BLaER1 (cell line): ENCODE results near the gene NGEF.

Experiments used
- H3K27ac ChIP-seq: shearing (Covaris generic); formaldehyde crosslinking; 2 replicates; pipeline ENCODE4 v1.8.1; 2022
- H3K27me3 ChIP-seq: shearing (Covaris generic); formaldehyde crosslinking; 2 replicates; pipeline ENCODE4 v1.8.1; 2022
- H3K36me3 ChIP-seq: shearing (Covaris generic); formaldehyde crosslinking; 2 replicates; pipeline ENCODE4 v1.8.1; 2022
- H3K4me1 ChIP-seq: shearing (Covaris generic); formaldehyde crosslinking; 2 replicates; pipeline ENCODE4 v1.8.1; 2022
- H3K4me2 ChIP-seq: shearing (Covaris generic); formaldehyde crosslinking; 2 replicates; pipeline ENCODE4 v1.8.1; 2022
- H3K4me3 ChIP-seq: shearing (Covaris generic); formaldehyde crosslinking; 2 replicates; pipeline ENCODE4 v1.8.1; 2022
- H3K9ac ChIP-seq: shearing (Covaris generic); formaldehyde crosslinking; 2 replicates; pipeline ENCODE4 v1.8.1; 2022
- H3K9me3 ChIP-seq: shearing (Covaris generic); formaldehyde crosslinking; 2 replicates; pipeline ENCODE4 v1.8.1; 2022
- H4K20me1 ChIP-seq: shearing (Covaris generic); formaldehyde crosslinking; 2 replicates; pipeline ENCODE4 v1.8.1; 2022
- Cebpa-rat ChIP-seq: shearing (Covaris generic); IDR thresholded peaks from 2 replicates; pipeline ENCODE4 v1.8.1; 2022

The NGEF gene

GRCh38 chr2:232903989-232904388 is 109.1 kb downstream of the NGEF start:
- Histone ChIP-seq H3K4me2 (no peak overlapping the region), H4K20me1 (no peaks in the 10 kb centered on the region), H3K36me3 (no peaks in the 10 kb centered on the region), H3K4me3 (no peak overlapping the region), H3K27ac (no peak overlapping the region), H3K27me3 (no peaks in the 10 kb centered on the region), H3K4me1 (peaks cover 4% of the 10 kb centered on the region; the same call in 1 of the 2 replicates), H3K9me3 (peaks cover 6% of the 10 kb centered on the region; the same call in 1 of the 2 replicates), H3K9ac (no peak overlapping the region)
- TF ChIP-seq Cebpa-rat: no peak

DNA sequence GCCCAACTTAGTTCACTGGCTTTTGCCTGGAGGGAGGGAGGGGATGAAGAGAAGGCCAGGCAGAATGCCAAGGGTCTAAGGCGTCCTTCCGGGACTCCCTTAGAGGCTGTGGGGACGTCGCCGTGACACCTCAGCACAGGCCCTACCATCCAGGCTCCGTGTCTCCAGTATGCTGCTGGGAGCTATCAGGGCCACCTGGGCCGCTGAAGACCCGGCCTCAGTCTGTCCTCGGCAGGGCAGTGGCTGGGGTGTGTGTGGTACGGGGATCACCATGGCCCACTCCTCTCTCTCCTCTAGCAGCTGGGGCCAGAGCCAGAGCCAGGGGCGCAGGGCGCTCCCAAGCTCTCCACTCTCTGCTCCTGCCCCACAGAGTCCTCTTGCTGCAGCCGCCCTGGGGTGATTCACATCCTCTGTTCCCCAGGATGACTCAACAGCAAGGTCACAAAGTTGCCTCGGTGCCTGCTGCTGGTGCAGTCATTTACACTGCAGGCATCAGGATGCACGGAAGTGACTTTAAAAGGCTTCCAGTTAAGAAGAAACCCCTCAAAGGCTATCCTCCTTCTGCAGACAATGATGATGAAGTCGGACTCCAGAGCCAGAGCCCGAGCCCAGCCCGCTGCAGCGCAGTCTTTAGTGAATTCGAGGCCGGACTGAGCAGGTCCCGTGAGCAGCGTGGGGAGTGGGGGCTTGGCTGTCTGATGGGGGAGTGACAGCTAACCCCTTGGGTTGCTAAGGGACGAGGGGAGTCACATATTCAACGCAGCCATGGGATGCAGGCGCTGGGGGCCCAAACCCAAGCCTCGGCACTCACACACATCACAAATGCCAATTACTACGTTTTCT is 111.1 kb downstream of the NGEF start:
- Histone ChIP-seq H3K27ac (no peak overlapping the region), H3K4me1 (no peaks in the 10 kb centered on the region), H3K4me3 (no peak overlapping the region), H3K27me3 (no peaks in the 10 kb centered on the region), H3K9me3 (peaks cover 6% of the 10 kb centered on the region; the same call in 1 of the 2 replicates), H3K4me2 (no peak overlapping the region), H3K9ac (no peak overlapping the region), H3K36me3 (no peaks in the 10 kb centered on the region), H4K20me1 (no peaks in the 10 kb centered on the region)
- TF ChIP-seq Cebpa-rat: no peak

GRCh38 chr2:232900811-232901735 is 112.0 kb downstream of the NGEF start:
- no peaks in the 10 kb centered on the region for H3K36me3 ChIP-seq
- no peak overlapping the region for H3K4me2 ChIP-seq
- H3K9ac ChIP-seq: no peak overlapping the region
- no peak for TF ChIP-seq Cebpa-rat
- H3K27me3 ChIP-seq: no peaks in the 10 kb centered on the region
- no peaks in the 10 kb centered on the region for H3K4me1 ChIP-seq
- H3K27ac ChIP-seq: no peak overlapping the region
- no peak overlapping the region for H3K4me3 ChIP-seq
- H4K20me1 ChIP-seq: no peaks in the 10 kb centered on the region
- H3K9me3 ChIP-seq: peaks cover 6% of the 10 kb centered on the region; the same call in 1 of the 2 replicates

GRCh38 chr2:232898592-232899543 is 114.2 kb downstream of the NGEF start:
- no peak for TF ChIP-seq Cebpa-rat
- H3K36me3 ChIP-seq: no peaks in the 10 kb centered on the region

GRCh38 chr2:232897598-232898408 is 115.3 kb downstream of the NGEF start:
- Histone ChIP-seq H3K4me1 (no peaks in the 10 kb centered on the region), H3K9ac (no peak overlapping the region), H3K4me2 (no peak overlapping the region), H4K20me1 (no peaks in the 10 kb centered on the region), H3K4me3 (no peak overlapping the region), H3K27me3 (no peaks in the 10 kb centered on the region), H3K36me3 (no peaks in the 10 kb centered on the region), H3K27ac (no peak overlapping the region), H3K9me3 (no peaks in the 10 kb centered on the region)
- no peak for TF ChIP-seq Cebpa-rat

More at GRCh38 chr2:232898592-232899543, 114.2 kb downstream of the NGEF start:
- H3K9me3 ChIP-seq: no peaks in the 10 kb centered on the region
- no peaks in the 10 kb centered on the region for H4K20me1 ChIP-seq
- no peaks in the 10 kb centered on the region for H3K4me1 ChIP-seq
- H3K27ac ChIP-seq: no peak overlapping the region
- no peaks in the 10 kb centered on the region for H3K27me3 ChIP-seq
- H3K4me2 ChIP-seq: no peak overlapping the region
- no peak overlapping the region for H3K9ac ChIP-seq
- no peak overlapping the region for H3K4me3 ChIP-seq

DNA sequence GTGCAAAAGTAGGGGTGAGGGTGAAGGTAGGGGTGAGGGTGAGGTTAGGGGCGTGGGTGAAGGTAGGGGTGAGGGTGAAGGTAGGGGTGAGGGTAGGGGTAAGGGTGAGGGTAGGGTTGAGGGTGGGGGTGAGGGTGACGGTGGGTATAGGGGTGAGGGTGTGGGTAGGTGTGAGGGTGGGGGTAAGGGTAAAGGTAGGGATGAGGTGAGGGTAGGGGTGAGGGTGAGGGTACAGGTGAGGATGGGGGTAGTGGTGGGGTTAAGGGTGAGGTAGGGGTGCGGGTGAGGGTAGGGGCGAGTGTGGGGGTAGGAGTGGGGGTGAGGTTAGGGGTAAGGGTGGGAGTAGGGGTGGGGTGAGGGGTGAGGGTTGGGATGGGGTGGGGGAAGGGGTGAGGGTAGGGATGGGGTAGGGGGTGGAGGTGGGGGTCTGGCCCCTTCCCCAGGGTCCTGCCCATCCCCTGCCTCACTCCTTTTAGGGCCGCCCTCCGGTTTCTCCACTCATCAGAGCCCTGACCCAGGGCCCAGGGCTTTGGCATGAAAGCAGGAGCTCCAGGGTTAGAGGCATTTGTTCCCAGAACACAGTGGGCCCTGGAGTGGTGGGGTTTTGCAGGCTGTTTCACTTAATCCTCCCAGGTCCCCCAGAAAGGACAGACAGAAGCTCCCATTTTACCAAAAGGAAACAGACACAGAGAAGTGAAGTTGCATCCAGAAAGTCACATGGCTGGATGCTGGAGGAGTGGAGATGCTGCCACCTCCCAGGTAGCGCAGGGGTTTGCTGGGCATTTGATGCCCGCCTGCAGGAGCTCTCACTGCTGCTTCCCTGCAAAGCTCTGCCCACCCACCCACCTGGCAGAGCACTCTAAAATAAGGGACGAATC is 116.1 kb downstream of the NGEF start:
- H3K9me3 ChIP-seq: no peaks in the 10 kb centered on the region
- TF ChIP-seq Cebpa-rat: no peak
- H3K36me3 ChIP-seq: no peaks in the 10 kb centered on the region
- H3K4me3 ChIP-seq: no peak overlapping the region
- H3K9ac ChIP-seq: no peak overlapping the region
- H3K27me3 ChIP-seq: no peaks in the 10 kb centered on the region
- no peaks in the 10 kb centered on the region for H4K20me1 ChIP-seq
- H3K4me1 ChIP-seq: no peaks in the 10 kb centered on the region
- H3K4me2 ChIP-seq: no peak overlapping the region
- H3K27ac ChIP-seq: no peak overlapping the region

- no peaks in the 10 kb centered on the region for H3K9me3 ChIP-seq
- no peaks in the 10 kb centered on the region for H3K36me3 ChIP-seq
- peaks cover 6% of the 10 kb centered on the region for H3K4me1 ChIP-seq
- H4K20me1 ChIP-seq: no peaks in the 10 kb centered on the region
- no peak overlapping the region for H3K4me2 ChIP-seq
- H3K4me3 ChIP-seq: no peak overlapping the region
- H3K27me3 ChIP-seq: no peaks in the 10 kb centered on the region
- H3K27ac ChIP-seq: no peak overlapping the region
- H3K9ac ChIP-seq: no peak overlapping the region
- TF ChIP-seq Cebpa-rat: no peak
Measured at GRCh38 chr2:232896111-232896510, 116.9 kb downstream of the NGEF start.

GRCh38 chr2:232894746-232895145 is 118.3 kb downstream of the NGEF start:
- Histone ChIP-seq H3K27ac (no peak overlapping the region), H3K4me3 (no peak overlapping the region), H3K36me3 (no peaks in the 10 kb centered on the region), H4K20me1 (no peaks in the 10 kb centered on the region), H3K9me3 (no peaks in the 10 kb centered on the region), H3K4me1 (peaks cover 13% of the 10 kb centered on the region), H3K9ac (no peak overlapping the region), H3K27me3 (no peaks in the 10 kb centered on the region), H3K4me2 (no peak overlapping the region)
- TF ChIP-seq Cebpa-rat: no peak
